ENCODE measurements around the gene FXYD6. TPM values are rescaled to one million over a fixed set of nuclear protein-coding genes. Genes with fewer than 3 reads are reported as not detected.
"Not testable (repeated sequence)": the region's sequence is repeated elsewhere in the genome, so short reads cannot be mapped to it uniquely, and the experiment has no call there.

FXYD6 gene, protein sequence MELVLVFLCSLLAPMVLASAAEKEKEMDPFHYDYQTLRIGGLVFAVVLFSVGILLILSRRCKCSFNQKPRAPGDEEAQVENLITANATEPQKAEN
- polyA plus RNA-seq (ENCODE audit: insufficient read length) = 227 TPM

DNA sequence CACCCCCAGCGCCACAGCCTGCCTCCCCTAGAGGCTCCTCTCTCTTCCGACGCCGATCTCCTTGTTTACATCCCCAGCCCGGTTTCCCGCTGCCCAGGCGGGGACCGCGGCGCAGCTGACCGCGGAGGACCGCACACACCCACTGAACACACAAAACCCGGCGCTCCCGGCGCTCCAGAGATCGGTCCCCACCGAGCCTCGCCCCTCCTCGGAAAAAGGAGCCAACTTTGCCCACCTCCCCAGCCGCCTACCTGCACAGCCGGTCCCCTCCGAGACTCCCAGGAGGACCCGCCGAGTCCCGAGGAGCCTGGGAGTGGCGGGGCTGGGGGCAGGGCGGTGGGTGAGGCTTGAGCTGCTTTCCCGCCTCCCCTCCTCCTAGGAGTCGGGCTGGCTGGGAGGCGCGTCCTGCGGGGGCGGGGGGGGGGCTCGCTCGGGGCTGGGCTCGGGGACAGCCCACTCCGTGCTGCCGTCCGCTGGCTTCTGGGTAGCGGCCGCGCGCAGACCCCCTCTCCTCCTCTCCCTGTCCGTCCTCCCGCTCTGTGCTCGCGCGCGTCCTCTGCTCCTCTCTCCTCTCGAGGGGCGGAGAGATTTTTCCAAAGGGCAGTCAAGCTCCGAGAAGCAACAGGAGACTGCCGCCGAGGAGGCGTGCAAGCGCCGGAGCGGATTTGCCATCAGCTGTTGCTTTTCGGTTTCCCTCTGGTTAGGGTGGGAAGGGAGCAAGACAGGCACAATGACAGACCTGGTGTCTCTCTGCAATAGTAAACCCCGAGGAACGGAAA, at the start of gene FXYD6:
FXYD6 (minus strand) TSS at position 318 of the 779 bp plus-strand sequence. CDS start 33,882 bp downstream, outside the sequence.
- DNase-seq = peak; percentile 87

DNA sequence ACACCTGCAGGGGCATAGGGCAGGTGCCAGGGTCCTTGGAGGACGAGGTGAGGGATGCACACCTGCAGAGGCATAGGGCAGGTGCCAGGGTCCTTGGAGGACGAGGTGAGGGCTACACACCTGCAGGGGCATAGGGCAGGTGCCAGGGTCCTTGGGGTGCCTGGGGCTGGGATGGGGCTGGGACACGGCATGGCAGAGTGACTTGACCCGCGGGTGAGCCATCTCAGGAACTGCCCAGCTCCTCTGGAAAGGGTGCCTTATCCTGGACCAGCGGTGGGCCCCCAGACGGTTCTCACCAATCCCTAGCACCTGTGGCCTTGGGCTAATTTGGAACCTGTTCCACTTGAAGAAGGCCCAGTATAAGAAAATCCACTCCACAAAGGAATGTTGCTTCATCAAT, 49.7 kb upstream of the FXYD6 start:
- not testable (repeated sequence) for DNase-seq

DNA sequence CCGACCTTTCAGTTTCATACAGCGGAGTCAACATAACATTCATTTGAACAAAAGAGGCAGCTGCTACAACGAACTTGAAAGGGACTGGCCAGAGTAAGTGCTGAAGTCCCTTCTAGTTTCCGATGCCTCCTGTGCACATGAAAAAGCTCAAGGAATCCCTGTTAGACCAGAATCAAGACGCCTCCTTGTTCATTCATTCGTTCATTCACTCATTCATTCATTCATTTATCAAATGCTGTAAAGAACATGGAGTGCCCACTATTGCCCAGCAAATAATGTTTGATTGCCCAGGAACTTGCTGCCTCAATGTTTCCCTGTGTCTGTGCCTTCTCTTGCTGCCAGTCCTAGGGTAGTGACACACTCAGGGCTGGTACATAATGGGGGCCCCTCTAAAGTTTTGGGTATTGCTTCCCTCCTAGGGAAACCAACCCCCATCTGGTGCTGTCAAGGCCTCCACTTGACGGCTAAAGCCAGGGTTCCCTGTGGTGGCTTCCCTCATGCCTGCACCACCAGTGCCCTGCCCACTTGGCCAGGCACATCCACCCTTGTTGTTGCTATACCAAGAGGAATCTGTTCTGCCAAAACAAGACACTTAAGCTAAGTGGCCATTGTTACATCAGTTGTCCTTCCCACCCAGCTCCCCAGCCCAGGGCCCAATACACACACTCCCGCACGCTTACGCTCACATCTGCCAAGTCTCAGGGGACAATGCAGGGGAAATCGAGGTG, 48.9 kb upstream of the FXYD6 start:
- DNase-seq = no peak

DNA sequence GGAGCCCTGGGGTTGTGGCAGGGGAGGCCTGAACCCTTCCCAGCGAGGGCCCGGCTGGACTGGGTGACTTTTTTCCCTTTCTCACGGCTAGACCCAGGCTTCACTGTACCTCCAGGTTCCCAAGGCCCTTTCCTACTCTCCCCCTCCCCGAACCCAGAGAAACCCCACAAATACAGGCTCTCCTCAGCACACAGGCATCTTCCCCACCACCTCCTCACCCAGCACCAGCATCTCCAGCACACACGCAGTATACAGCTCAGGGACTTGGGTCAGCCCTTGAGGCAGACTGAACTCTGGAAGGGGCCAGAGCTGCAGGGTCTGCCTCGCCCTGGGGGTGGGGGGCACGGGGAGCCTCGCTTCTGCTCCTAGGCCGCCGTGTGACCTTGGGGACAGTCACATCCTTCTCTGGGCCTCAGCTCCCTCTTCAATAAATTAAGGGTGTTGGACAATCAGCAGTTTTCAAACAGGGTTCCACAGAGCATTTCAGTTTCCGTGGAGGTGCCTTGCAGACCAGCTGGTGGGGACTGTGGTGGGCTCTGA, 48.2 kb upstream of the FXYD6 start:
- DNase-seq = no peak

DNA sequence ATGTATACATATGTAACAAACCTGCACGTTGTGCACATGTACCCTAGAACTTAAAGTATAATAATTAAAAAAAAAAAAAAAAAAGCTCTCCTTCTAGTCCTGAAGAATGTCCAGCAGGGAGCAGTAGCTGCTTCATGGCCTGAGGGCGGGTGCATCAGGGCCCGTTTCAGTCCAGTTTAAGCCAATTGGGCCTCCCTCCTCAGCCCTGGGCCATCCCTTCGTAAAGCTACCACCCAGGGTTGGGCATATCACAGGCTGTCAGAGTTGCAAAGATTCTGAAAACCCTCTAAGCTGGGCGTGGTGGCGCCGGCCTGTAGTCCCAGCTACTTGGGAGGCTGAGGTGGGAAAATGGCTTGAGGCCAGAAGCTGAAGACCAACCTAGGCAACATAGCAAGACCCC, 47.3 kb upstream of the FXYD6 start:
- no peak for DNase-seq

DNA sequence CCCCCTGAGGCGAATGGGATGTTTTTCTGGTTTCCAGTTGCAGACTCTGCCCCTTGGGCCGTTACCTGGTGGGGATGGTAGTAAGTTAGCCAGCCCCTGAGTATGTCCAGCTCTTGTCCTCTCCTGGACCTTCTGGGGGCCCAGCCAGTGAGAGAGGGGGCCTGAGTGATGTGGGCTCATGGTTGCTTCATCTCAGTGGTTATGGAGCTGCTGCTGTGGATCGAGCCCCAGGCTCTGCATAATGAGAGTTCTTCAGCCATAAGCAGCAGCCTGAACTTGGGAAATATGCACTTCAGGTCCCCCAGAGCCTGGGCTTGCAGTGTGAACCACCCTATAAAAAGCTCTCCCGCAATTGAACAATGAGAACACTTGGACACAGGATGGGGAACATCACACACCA, 46.8 kb upstream of the FXYD6 start:
- DNase-seq = no peak

DNA sequence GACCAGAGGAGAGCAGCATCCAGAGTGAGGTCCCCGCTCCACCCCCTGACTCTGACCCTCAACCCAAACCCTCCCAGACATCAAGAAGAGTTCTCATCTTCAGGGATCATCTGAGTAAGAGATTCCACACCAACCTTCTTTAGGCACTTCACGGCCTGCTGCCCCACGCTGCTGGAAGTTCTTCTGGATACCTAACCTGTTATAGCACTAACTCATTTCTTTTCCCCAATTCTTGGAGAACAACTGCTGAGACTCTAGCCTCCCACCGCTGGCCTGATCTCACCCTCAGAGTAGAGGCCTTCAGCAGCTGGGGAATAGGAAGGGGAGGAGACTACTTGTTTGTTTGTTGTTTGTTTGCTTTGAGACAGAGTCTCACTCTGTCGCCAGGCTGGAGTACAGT, 45.4 kb upstream of the FXYD6 start:
- DNase-seq = no peak

DNA sequence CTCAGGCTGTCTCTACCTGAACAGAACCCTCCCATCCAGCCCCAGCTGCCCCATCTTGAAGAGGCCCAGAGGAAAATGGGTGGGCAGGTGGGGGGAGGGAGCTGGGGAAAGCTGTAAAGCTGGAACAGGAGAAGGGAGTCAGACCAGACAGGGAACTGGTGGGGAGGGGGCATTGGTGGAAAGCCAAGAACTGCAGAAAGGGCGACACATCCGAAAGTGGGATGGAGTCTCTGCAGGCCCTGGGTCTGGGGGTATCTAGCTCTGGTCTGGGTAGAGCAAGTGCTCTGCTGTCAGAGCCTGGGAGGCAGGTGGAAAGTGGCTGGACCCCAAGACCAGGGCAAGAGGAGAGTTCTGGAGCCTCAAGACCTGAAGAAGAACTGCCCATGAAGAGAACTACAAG, 45.0 kb upstream of the FXYD6 start:
- DNase-seq = no peak

DNA sequence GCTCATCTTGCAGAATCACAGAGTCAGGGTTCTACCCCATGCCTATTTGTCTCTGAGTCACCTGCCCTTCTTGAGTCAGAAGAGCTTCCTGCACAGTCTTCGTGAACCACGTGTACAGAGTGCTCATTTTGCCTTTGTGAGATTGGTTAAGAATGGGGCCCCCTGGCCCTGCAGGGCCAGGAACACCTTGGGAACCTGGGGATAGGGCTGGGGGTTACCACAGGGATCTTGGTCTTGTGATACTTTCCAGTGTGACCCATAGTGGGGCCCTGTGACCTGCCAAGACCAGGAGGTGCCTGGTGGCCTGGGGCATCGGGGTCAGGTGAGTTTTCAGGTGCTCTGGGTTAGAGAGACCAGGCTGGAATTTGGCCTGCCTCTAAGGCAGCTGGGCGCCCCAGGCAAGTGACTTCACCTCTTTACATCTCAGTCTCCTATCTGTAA, 43.3 kb upstream of the FXYD6 start:
- DNase-seq = no peak

DNA sequence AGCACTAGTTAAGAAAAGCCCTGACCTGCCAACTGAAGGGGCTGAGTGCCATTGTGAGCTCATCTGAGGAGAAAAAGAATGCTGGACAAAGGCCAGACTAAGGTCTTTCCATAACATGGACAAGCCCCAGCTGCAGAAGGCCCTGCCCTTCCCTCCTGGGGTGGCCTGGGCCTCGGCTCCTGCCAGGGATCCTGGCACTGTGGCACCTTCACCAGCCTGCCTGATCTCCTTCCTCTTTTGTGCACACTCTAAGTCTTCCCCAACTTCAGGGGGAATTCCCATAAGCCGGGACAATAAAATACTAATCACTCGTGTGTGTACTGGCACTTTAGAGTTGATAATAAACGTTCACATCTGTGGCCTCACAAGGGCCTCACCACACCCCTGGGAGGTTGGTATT, 42.9 kb upstream of the FXYD6 start:
- DNase-seq = no peak

DNA sequence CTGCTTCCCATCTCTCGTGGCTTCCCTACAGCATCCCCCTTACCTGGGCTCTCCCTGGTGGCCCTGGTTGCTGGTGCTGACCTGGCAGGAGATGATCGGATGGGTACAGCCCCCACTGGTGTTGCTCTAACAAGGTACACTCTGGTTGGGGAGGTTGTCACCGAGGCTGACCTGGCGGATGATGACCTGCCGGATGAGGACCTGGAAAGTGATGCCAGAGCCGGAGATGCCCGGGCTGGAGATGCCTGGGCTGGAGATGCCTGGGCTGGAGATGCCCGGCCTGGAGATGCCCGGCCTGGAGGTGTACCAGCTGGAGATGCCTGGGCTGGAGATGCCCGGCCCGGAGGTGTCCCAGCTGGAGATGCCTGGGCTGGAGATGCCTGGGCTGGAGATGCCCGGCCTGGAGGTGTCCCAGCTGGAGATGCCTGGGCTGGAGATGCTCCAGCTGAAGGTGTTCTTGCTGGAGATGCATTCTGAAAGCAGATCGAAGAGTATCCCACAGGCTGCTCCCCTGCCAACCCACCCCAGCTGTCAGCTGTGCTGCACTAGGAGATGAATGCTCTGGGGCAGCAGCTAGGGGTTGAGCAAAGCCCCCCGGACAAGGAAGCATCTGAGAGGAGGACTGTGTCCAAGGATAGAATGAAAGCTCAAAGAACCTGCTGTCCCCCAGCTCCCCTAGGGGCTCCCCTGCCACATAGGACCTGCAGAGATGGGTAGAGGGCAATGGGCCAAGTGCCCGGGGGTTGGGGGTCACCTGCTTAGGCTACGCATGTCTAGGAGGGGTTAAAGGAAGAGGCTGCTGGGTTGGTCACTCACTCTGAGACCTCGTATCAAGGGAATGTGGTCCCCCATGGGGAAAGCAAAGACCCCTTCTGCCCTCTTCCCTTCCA, 42.2 kb upstream of the FXYD6 start:
- no peak for DNase-seq

DNA sequence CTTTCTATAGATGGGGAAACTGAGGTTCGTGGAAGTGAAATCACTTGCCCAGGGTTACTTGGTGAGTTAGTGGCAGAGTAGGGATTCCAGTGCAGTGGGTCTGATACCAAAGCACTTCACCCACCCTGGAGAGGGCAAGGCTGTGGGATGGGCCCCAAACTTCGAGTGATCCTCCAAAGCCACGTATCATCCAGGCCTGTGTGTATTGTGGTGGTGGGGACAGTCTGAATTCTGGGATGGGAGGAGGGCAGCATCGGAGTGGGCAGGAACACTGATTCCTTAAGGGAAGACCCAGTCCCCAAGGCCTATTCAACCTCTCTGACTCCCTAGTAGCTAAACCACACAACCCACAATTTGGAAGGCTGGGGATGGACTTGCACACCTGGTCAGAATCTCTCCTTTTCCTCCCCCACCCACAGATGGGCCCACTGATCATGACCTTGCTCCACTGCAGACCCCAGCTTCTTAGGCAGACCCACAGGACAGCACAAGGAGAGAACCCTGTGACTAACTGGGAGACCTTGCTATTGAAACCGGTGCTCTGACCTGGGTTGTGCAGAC, 41.2 kb upstream of the FXYD6 start:
- DNase-seq = no peak

DNA sequence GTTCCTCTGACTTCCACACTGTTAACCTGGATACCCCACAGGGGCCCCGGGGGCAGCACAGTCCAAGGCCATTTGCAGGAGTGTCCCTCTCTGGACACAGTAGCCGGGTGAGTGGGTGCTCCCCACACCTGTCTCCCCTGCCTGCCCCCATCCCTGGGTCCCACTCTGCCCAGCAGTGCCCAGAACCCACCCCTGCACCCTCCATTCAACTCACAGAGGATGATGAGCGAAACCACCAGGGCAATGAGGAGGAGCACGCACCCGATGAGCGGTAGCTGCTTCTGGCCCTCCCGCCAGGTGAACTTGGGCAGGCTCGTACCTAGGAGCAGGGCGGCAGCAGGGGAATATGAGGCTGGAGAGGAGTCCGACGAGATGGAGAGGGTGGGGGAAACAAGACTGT, 40.5 kb upstream of the FXYD6 start:
- DNase-seq = no peak

DNA sequence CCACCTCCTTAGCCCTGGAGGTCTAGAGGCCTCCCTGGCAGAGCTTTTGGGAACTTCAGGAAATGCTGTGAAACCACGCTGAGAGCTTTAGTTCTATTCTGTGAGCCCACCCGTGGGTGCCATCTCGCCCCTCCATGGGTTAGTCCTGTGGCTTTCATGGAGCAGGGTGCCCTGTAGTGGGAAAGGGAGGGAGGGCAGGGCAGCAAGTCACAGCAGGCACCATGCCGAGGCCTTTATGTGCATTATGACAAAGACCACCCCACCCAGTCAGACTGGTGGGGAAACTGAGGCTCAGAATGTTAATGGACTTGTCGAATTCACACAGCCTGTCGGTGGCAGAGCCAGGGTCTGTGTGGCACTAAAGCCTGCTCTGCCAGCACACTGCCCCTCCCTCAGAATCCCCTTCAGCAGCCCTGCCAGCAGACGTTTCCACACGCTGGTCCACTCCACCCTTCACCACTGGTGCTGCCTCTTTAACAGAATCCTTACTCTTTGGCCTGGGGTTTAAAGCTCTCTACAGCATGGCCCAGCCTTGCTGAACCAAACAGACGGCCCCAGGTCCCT, 39.3 kb upstream of the FXYD6 start:
- DNase-seq = no peak

DNA sequence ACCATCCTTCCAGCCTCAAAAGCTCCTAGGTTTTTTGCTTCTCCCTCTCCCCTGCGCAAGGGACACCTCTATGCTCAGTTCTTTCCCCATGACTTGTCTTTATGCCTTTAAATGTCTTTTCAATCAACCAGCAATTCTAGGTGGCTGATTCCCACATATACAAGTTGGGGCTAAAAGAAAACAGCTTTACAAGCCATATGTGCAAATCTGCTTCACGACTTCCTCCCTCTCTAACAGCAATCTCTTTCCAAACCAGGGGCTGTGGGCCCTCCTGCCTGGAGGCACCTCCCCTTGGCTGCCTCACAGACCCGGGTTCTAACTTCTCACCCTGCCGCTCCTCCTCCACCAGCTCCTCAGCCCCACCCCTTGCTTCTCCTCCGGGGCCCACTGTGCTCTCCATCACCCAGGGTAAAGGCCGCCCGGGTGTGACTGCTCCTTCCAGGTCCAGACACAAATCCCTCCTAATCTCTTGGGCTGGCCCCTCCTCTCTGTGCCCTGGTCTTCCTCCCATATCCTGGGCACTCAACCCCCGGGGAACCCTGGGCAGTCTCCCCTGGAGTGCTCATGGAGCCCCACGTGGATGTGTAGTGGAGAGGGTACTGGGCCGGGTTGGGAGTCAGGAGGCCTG, 38.6 kb upstream of the FXYD6 start:
- no peak for DNase-seq

DNA sequence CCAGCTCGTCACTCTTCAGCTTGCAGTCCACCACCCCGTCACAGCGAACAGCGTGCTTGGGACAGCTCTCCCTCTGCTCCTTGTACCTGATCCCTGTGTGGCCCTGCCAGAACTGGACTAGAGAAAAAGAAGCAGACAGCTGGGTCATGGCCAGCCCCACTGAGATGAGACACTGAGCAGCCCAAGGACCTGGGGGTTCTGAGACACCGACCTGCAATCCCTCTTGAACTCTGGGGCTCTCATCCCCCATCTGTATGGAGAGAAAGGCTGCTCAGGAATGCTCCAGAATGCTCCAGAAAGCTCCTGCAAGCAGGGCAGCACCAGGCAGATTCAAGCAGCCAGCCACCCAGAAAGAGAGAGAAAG, 37.9 kb upstream of the FXYD6 start:
- DNase-seq = no peak

DNA sequence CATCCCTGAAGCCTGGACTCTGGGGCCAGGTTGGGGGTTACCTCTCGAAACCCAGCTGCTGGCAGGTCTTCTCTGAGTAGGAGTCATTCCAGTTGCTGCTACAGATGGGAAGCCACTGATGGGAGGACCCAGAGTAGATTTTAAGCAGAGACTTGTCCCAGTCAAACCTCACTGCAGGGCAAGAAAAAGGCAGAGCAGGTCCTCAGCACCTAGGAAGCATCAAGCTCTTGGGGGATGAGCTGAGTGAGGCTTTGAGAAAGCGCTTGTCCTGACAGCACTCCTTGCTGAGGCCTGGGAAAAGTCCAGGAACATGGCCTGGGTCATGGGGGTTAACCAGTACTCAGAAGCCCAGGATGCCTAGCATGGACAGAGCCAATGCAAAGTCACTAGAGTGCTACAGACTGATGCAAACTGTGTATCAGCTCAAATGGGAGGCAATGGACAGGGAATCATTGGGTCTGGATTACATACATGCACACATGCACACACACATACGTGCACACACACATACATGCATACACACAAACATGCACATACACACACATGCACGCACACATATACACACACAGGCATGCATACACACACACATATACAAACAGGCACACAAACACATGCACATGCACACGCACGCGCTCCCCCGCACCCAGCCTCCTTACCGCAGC, 37.4 kb upstream of the FXYD6 start:
- no peak for DNase-seq

DNA sequence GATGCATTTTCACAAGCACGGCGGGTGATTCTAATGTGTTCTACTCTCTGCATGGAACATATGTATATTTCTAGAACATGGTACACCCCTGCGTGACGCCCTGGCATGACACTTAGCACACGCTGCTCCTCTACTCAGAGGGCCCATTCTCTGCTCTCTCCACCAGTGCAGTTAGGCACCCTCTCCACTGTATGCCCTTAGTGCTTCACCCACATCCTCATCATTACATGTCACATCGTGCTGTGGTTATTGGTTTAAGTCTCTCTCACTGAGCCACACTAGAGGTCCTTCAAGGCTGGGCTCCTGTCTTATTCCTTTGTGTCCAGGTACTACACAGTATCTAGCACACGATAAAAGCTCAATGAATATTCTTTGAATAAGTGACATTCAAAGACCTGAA, 36.0 kb upstream of the FXYD6 start:
- DNase-seq = no peak

DNA sequence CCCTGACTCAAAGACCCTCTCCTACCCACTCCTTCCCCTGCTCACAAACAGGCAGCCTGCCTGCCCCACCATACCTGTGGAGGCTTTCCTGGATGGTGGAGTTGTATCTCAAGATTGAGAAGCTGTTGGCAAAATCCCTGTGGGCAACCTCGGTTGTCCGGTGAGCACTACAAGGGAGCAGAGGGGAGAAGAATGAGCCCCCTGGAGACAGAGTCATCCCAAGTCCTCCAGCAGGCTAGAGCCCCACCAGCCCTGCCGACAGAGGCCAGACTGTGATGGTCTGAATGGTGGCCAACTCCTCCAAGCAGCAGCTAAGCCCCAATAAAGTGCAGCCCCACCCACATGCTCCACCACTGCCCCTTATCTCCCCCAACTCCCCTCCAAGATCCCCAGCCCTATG, 35.2 kb upstream of the FXYD6 start:
- no peak for DNase-seq

DNA sequence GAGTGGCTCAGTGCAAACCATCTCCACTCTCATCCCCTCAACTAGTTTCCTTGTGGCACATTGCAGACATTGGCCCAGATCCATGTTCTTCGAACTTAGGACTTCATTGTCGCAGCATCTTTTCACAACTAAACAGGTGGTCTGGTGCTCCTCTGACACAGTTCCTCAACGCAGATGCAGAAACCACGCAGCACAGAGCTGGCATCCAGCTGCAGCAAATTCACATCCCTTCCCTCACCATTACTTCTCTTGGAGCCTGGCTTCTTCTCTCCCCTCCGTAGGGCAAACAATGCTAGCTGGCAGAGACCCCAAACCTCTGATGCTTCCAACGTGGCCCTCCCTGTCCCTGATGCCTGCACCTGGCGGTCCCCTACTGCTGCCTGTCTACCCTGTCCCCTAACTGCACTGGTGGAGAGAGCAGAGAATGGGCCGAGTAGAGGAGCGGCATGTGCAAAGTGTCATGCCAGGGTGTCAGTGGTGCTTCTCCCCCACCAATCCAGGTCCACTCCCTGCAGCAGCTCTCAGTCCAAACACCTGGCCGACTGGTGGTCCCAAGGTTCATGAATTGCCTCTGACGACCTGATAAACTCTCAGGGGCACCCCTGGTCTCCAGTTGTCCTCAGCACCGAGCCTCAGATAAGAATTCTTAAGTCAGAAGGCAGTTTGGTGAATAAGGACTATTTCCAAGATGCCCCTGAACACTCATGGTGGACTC, 34.6 kb upstream of the FXYD6 start:
- no peak for DNase-seq

All from hindlimb muscle (tissue), 1 donor.